HTR-8/SVneo (cell line): ENCODE data around the gene BEND5.

Source experiments
- DNase-seq: peaks from one replicate; pipeline ENCODE4 v3.0.0; 2011; ENCODE audit warnings: low spot score, mixed read lengths; ENCODE audit not compliant: insufficient read length
- FAIRE-seq: peaks from 2 replicates; lab custom pipeline; 2011; peaks lifted over from hg19 to GRCh38; lab: Jason Lieb, UNC

The BEND5 gene, protein sequence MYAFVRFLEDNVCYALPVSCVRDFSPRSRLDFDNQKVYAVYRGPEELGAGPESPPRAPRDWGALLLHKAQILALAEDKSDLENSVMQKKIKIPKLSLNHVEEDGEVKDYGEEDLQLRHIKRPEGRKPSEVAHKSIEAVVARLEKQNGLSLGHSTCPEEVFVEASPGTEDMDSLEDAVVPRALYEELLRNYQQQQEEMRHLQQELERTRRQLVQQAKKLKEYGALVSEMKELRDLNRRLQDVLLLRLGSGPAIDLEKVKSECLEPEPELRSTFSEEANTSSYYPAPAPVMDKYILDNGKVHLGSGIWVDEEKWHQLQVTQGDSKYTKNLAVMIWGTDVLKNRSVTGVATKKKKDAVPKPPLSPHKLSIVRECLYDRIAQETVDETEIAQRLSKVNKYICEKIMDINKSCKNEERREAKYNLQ

DNA sequence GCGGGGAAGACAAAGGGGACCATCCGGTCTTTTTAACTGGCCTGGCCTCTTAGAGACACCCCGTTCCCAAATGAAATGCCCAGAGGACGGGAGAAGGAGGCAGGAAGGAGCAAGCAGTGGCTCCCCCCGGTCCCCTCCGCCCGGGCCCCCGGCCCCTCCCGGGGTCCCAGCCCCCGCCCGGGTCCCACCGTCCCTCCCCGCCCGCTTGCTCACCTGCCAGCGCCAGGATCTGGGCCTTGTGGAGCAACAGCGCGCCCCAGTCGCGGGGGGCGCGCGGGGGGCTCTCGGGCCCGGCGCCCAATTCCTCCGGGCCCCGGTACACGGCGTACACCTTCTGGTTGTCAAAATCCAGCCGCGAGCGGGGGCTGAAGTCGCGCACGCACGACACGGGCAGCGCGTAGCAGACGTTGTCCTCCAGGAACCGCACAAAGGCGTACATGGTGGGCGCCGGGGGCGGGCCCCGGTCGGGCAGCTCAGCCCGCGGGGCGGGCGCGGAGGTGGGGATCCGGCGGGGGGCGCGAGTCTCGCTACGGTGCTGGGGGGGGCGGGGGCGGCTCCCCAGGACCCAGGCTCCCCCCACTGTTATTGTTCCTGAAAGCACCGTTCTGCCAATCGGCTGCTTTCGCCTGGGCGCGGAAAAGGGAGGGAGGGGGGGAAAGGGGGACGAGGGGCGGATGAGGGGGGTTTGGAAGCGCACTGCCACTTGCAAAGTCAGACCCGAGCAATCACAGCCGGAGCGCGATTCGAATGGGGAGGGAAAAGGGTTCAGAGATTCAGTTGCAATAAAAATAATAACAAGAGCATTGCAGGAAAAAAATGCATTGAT, at the start of gene BEND5:
Gene BEND5 (minus strand): TSS at position 499 of the 826 bp plus-strand sequence. CDS start 60 bp downstream, at position 439.
- no peak for FAIRE-seq
- peak; percentile 11 for DNase-seq

GRCh38 chr1:48823168-48823567, 46.5 kb upstream of the BEND5 start:
- FAIRE-seq (no peak), DNase-seq (no peak)

GRCh38 chr1:48820491-48820890, 43.8 kb upstream of the BEND5 start:
- FAIRE-seq = no peak
- DNase-seq = no peak

GRCh38 chr1:48817505-48818114, 40.9 kb upstream of the BEND5 start:
- FAIRE-seq = no peak
- DNase-seq = no peak

DNA sequence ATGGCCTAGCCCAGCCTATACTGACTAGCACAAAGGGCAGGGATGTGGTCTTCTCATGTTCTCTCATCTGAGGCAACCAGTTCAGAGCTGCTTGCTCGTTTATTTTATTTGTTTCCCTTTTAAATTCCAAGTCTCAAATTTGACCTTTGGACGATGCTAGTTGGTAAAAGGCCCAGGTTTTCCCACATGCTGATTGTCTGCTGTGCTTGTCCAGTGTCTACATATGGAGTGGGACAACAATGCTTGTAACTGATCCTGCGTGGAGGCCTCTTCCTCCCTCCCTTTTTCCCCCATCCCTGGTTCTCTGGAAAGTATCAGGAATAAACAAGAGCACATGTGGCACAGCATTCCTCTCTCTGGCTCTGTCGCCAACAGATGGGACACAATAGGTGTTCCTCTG, 34.0 kb upstream of the BEND5 start:
- no peak for DNase-seq
- FAIRE-seq = no peak

DNA sequence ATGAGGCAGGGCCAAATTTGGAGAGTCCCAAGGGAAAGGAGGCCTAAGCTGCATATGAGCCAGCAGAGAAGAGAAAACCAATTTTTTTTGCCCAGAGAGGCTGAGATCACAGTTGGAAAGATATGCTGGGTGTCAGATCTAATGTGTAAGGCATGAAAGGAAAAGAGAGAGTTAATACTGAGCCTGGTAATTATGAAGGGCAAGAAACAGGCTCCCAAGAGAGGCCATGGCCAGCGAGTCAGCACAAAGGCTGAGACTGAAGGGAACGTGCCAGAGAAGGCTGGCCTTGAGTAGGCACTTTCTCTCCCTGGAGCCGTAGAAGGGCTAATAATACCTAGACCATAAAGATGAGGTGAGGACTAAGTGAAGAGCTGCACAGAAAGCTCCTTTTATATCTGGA, 31.8 kb upstream of the BEND5 start:
- no peak for FAIRE-seq
- DNase-seq = no peak

GRCh38 chr1:48807554-48808260, 31.0 kb upstream of the BEND5 start:
- FAIRE-seq = no peak

GRCh38 chr1:48803474-48803873, 26.8 kb upstream of the BEND5 start:
- DNase-seq = no peak
- no peak for FAIRE-seq

More at GRCh38 chr1:48807554-48808260, 31.0 kb upstream of the BEND5 start:
- no peak for DNase-seq

- DNase-seq = no peak
- no peak for FAIRE-seq
These were observed 18.1 kb upstream of the BEND5 start for GRCh38 chr1:48794816-48795215.

GRCh38 chr1:48793863-48794262, 17.2 kb upstream of the BEND5 start:
- DNase-seq (no peak), FAIRE-seq (no peak)

DNA sequence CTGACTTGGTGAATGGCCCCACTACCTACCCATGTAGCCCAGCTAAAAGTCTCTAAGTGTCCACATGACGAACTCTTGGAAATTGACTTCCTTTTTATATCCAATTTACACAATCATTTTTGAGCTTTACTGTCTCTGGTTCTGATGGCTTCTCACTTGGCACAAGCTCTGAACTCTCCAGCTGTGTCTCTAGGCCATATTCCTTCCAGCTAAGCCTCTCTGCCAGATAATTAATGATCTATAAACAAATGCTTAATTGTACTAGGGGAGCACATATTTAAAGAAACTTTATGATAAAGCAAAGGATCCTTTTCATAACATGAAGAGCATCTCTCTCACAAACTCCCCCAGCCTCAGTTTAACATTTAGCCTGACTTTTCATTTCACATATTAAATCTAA, 16.3 kb upstream of the BEND5 start:
- FAIRE-seq = no peak
- DNase-seq = no peak

GRCh38 chr1:48790397-48790796, 13.7 kb upstream of the BEND5 start:
- FAIRE-seq = no peak

DNA sequence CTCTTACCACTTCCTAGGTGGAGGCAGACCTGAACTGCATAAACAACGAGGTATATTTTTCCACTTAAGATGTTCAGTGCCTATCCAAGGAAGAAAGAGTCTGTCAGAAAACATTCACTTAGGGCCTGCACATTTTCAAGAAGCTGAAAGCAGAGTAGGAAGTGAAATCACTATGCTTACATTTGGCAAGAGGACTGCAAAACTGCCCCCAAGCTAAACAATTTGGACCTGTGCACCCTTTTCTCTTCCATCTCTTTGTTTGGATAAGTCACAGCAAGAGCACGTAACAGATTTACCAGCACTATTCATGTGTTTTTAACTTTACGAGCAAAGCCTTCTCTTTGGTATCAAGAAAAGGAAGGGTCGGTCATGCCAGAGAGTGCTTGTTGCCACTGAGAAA, 13.2 kb upstream of the BEND5 start:
- no peak for DNase-seq
- FAIRE-seq = no peak

More at GRCh38 chr1:48790397-48790796, 13.7 kb upstream of the BEND5 start:
- no peak for DNase-seq

GRCh38 chr1:48785869-48786268, 9.2 kb upstream of the BEND5 start:
- DNase-seq (no peak), FAIRE-seq (no peak)

DNA sequence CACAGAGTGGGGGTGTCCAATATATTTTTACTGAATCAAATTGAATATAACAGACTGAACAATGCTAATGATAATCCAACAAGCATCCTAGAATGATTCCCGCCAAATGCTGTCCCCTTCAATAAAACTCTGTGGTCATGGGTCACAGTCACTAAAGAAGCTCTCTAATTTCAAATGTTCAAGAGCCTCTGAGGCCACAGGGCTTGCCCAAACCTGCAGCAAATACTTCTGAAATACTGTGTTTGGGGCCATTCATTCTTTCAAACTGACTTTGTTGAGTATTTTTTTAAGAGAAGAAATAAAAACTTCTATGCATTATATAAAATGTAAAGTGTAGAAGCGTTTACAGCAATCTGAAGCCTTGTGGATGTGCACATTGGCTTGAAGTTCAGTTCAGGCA, 7.6 kb upstream of the BEND5 start:
- FAIRE-seq = no peak
- DNase-seq = no peak

- DNase-seq (no peak), FAIRE-seq (no peak)
These were observed 666 bp upstream of the BEND5 start for GRCh38 chr1:48777219-48777895.

GRCh38 chr1:48775831-48776392, 779 bp downstream of the BEND5 start:
- FAIRE-seq (no peak), DNase-seq (no peak)

GRCh38 chr1:48773133-48773532, 3.6 kb downstream of the BEND5 start:
- FAIRE-seq (no peak), DNase-seq (no peak)

GRCh38 chr1:48772211-48772610, 4.5 kb downstream of the BEND5 start:
- FAIRE-seq = no peak
- no peak for DNase-seq
